Endodermal cell (in vitro differentiated cells): ENCODE results near the gene NUDT13. TPM values are rescaled to one million over a fixed set of nuclear protein-coding genes. Genes with fewer than 3 reads are reported as not detected.

Source experiments
- DNase-seq: peaks from one replicate; pipeline ENCODE4 v3.0.0-alpha.2; 2017
- H3K27ac ChIP-seq: 2 replicates; pipeline ENCODE4 v1.5.1; 2013; ENCODE audit warnings: mild to moderate bottlenecking, low read depth, low read length, moderate library complexity
- H3K27me3 ChIP-seq: 2 replicates; pipeline ENCODE4 v1.6.1; 2013; ENCODE audit warnings: mild to moderate bottlenecking, low read length, moderate library complexity; ENCODE audit not compliant: insufficient read depth, control insufficient read depth, poor library complexity, severe bottlenecking
- H3K36me3 ChIP-seq: 2 replicates; pipeline ENCODE4 v1.7.0; 2013; ENCODE audit warnings: mild to moderate bottlenecking, low read length, moderate library complexity; ENCODE audit not compliant: control insufficient read depth, insufficient read depth
- H3K4me1 ChIP-seq: one replicate; pipeline ENCODE4 v1.7.0; 2013; ENCODE audit warnings: low read length; ENCODE audit not compliant: control insufficient read depth, insufficient read depth
- H3K4me3 ChIP-seq: 2 replicates; pipeline ENCODE4 v1.5.1; 2013; ENCODE audit warnings: mild to moderate bottlenecking, low read length, moderate library complexity
- H3K9ac ChIP-seq: 2 replicates; pipeline ENCODE4 v1.6.1; 2013; ENCODE audit warnings: mild to moderate bottlenecking, low read length, moderate library complexity; ENCODE audit not compliant: poor library complexity, severe bottlenecking; ENCODE audit errors: extremely low read depth
- H3K9me3 ChIP-seq: 2 replicates; pipeline ENCODE4 v1.6.1; 2013; ENCODE audit warnings: mild to moderate bottlenecking, low read length, moderate library complexity; ENCODE audit not compliant: control insufficient read depth
- H3K27ac Mint-ChIP-seq: 2 replicates; pipeline ENCODE4 v1.8.0; 2020; ENCODE audit warnings: mixed read lengths
- H3K27me3 Mint-ChIP-seq: 2 replicates; pipeline ENCODE4 v1.8.0; 2021; ENCODE audit warnings: mild to moderate bottlenecking, mixed read lengths; ENCODE audit not compliant: insufficient read depth
- H3K36me3 Mint-ChIP-seq: 2 replicates; pipeline ENCODE4 v1.8.0; 2020; ENCODE audit warnings: low read depth, mixed read lengths
- H3K4me1 Mint-ChIP-seq: 2 replicates; pipeline ENCODE4 v1.8.0; 2020; ENCODE audit warnings: mixed read lengths
- H3K4me3 Mint-ChIP-seq: 2 replicates; pipeline ENCODE4 v1.8.0; 2020; ENCODE audit warnings: mild to moderate bottlenecking, moderate library complexity, mixed read lengths
- H3K9me3 Mint-ChIP-seq: 2 replicates; pipeline ENCODE4 v1.8.0; 2020; ENCODE audit warnings: mild to moderate bottlenecking, mixed read lengths
- CTCF ChIP-seq: fragments of 200-600 bp; sonication (generic); conservative IDR thresholded peaks from 2 replicates; pipeline ENCODE4 v1.5.0; 2021; ENCODE audit warnings: antibody characterized with exemption, mild to moderate bottlenecking
- WGBS, 2 experiments: methylation state at CpG; one replicate each; pipeline versions ENCODE4 v1.1.5 to v1.1.7; 2013; ENCODE audit warnings: missing lambda C conversion rate in 2 of 2, mixed read lengths in 1 of 2; ENCODE audit not compliant: insufficient coverage in 1 of 2, insufficient read length in 1 of 2; 5-methylcytosine and 5-hydroxymethylcytosine counted together
- total RNA-seq, 2 donors: library from RNA; stranded (reverse); fragmentation: NEBNext Ultra II Directional in 1 of 2; extraction: Animal tissue kit (Norgen Biotek cat#: 25700) in 1 of 2; gene quantifications; 2 replicates in 1 of 2; 3 replicates in 1 of 2; pipeline ENCODE4 v1.2.1, GENCODE V29; 2021

Gene NUDT13
- total RNA-seq, 2 donors from 2014 or later: 3.3 to 3.9 TPM

DNA sequence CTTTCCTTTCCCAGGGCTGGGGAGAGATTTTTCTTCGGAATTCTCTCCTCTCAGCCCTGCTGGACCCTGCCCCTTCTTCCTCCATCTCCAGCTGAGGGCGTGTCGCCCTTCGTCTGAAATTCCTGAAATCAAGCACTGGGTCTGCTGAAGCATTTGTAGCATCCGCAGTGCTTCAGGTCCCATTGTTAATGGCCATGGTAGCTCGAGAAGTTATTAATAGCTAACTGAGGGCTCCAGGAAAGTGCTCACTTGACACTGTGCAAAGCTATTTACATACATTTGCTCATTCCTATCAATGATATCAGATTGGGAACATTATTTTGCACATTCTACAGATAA is 58.2 kb downstream of the NUDT13 start:
- H3K4me1 ChIP-seq: no peaks in the 10 kb centered on the region
- Mint-ChIP-seq H3K9me3 (no peaks in the 10 kb centered on the region), H3K27me3 (no peaks in the 10 kb centered on the region), H3K4me3 (peak overlapping the region; percentile 99), H3K36me3 (peaks cover 11% of the 10 kb centered on the region), H3K4me1 (peaks cover 10% of the 10 kb centered on the region), H3K27ac (peak overlapping the region; percentile 98)
- peak overlapping the region; percentile 82 for H3K27ac ChIP-seq
- H3K9ac ChIP-seq: peak overlapping the region; percentile 93
- peak; percentile 12 for TF ChIP-seq CTCF
- H3K4me3 ChIP-seq: peak overlapping the region; percentile 94
- H3K36me3 ChIP-seq: peaks cover 6% of the 10 kb centered on the region
- DNase-seq: no peak
- no peaks in the 10 kb centered on the region for H3K9me3 ChIP-seq
- no peaks in the 10 kb centered on the region for H3K27me3 ChIP-seq
- 0% methylated on average over 4 to 6 of the region's 6 CpGs for WGBS, 2 experiments

DNA sequence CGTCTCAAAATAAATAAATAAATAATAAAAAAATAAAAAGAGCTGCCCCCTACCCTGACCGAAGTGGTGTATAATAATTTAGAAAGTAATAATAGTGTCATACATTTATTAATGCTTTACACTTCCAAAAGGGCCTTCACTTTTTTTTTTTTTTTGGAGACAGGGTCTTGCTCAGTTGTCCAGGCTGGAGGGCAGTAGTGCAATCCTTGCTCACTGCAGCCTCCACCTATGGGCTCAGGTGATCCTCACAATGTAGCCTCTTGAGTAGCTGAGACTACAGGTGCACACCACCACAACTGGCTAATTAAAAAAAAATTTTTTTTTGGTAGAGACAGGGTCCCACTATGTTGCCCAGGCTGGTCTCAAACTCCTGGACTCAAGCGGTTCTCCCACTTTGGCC is 59.1 kb downstream of the NUDT13 start:
- Mint-ChIP-seq H3K27me3 (no peaks in the 10 kb centered on the region), H3K27ac (no peak overlapping the region), H3K36me3 (peaks cover 7% of the 10 kb centered on the region), H3K4me1 (peaks cover 10% of the 10 kb centered on the region), H3K4me3 (peak overlapping the region; percentile 99), H3K9me3 (no peaks in the 10 kb centered on the region)
- no peaks in the 10 kb centered on the region for H3K27me3 ChIP-seq
- 97 to 100% methylated on average over 1 of the region's 3 CpGs for WGBS, 2 experiments
- H3K4me1 ChIP-seq: no peaks in the 10 kb centered on the region
- H3K27ac ChIP-seq: no peak overlapping the region
- no peaks in the 10 kb centered on the region for H3K36me3 ChIP-seq
- DNase-seq: no peak
- no peak for TF ChIP-seq CTCF
- no peak overlapping the region for H3K4me3 ChIP-seq
- H3K9me3 ChIP-seq: no peaks in the 10 kb centered on the region
- H3K9ac ChIP-seq: no peak overlapping the region

GRCh38 chr10:73172867-73173266 is 62.6 kb downstream of the NUDT13 start:
- DNase-seq: no peak
- Histone ChIP-seq H3K4me3 (no peak overlapping the region), H3K36me3 (no peaks in the 10 kb centered on the region), H3K27ac (no peak overlapping the region), H3K9ac (no peak overlapping the region), H3K27me3 (no peaks in the 10 kb centered on the region), H3K9me3 (no peaks in the 10 kb centered on the region), H3K4me1 (no peaks in the 10 kb centered on the region)
- Mint-ChIP-seq H3K4me1 (no peaks in the 10 kb centered on the region), H3K36me3 (peaks cover 16% of the 10 kb centered on the region), H3K27ac (peak overlapping the region; percentile 35), H3K9me3 (no peaks in the 10 kb centered on the region), H3K27me3 (no peaks in the 10 kb centered on the region), H3K4me3 (no peak overlapping the region)
- no peak for TF ChIP-seq CTCF
